H9 (cell line): ENCODE measurements around the gene SLC46A1. TPM values are rescaled to one million over a fixed set of nuclear protein-coding genes. Genes with fewer than 3 reads are reported as not detected.

Experiments used
- DNase-seq: peaks from one replicate; pipeline ENCODE4 v3.0.0-alpha.2; 2017
- H2AFZ ChIP-seq: one replicate; pipeline ENCODE4 v1.6.1; 2013; ENCODE audit warnings: mild to moderate bottlenecking, low read length, control low read depth, moderate library complexity
- H2AK5ac ChIP-seq: 2 replicates; pipeline ENCODE4 v1.6.1; 2013; ENCODE audit warnings: low read length, control low read depth, mixed read lengths; ENCODE audit not compliant: insufficient read length
- H2BK120ac ChIP-seq: one replicate; pipeline ENCODE4 v1.6.1; 2013; ENCODE audit warnings: low read depth, mild to moderate bottlenecking, low read length, control low read depth, inconsistent platforms; ENCODE audit not compliant: poor library complexity, severe bottlenecking
- H2BK12ac ChIP-seq: 2 replicates; pipeline ENCODE4 v1.6.1; 2013; ENCODE audit warnings: low read length, control low read depth, mixed read lengths, low read depth; ENCODE audit not compliant: insufficient read length
- H2BK15ac ChIP-seq: 2 replicates; pipeline ENCODE4 v1.6.1; 2013; ENCODE audit warnings: low read depth, low read length, control low read depth
- H2BK20ac ChIP-seq: one replicate; pipeline ENCODE4 v1.6.1; 2013; ENCODE audit warnings: low read depth, mild to moderate bottlenecking, low read length, control low read depth, inconsistent platforms; ENCODE audit not compliant: poor library complexity, severe bottlenecking
- H2BK5ac ChIP-seq: 2 replicates; pipeline ENCODE4 v1.6.1; 2013; ENCODE audit warnings: low read length, control low read depth, mixed read lengths; ENCODE audit not compliant: insufficient read length
- H3K14ac ChIP-seq: 2 replicates; pipeline ENCODE4 v1.6.1; 2013; ENCODE audit warnings: low read length, control low read depth; ENCODE audit not compliant: insufficient read depth
- H3K18ac ChIP-seq: 2 replicates; pipeline ENCODE4 v1.6.1; 2013; ENCODE audit warnings: low read depth, mild to moderate bottlenecking, mixed read lengths, low read length, control low read depth; ENCODE audit not compliant: insufficient read length
- H3K23ac ChIP-seq: 2 replicates; pipeline ENCODE4 v1.6.1; 2013; ENCODE audit warnings: low read length, control low read depth, mixed read lengths, low read depth; ENCODE audit not compliant: insufficient read length
- H3K23me2 ChIP-seq: 2 replicates; pipeline ENCODE4 v1.6.1; 2013; ENCODE audit warnings: low read depth, mild to moderate bottlenecking, mixed read lengths, low read length, control low read depth; ENCODE audit not compliant: insufficient read length, poor library complexity, severe bottlenecking
- H3K27ac ChIP-seq: 2 replicates; pipeline ENCODE4 v1.5.1; 2013; ENCODE audit warnings: low read length, control low read depth, mixed read lengths, low read depth; ENCODE audit not compliant: insufficient read length
- H3K27me3 ChIP-seq: 2 replicates; pipeline ENCODE4 v1.6.1; 2013; ENCODE audit warnings: low read length, control low read depth, inconsistent platforms; ENCODE audit not compliant: insufficient read depth
- H3K4ac ChIP-seq: 2 replicates; pipeline ENCODE4 v1.6.1; 2013; ENCODE audit warnings: low read depth, mild to moderate bottlenecking, control low read depth, inconsistent platforms, low read length, moderate library complexity
- H3K4me1 ChIP-seq: 2 replicates; pipeline ENCODE4 v1.6.1; 2013; ENCODE audit warnings: low read length, control low read depth, inconsistent platforms; ENCODE audit not compliant: insufficient read depth
- H3K4me2 ChIP-seq: 2 replicates; pipeline ENCODE4 v1.6.1; 2013; ENCODE audit warnings: low read length, control low read depth, mixed read lengths; ENCODE audit not compliant: insufficient read length, insufficient read depth
- H3K56ac ChIP-seq: 2 replicates; pipeline ENCODE4 v1.6.1; 2013; ENCODE audit warnings: low read depth, mild to moderate bottlenecking, mixed read lengths, low read length, control low read depth; ENCODE audit not compliant: insufficient read length
- H3K79me1 ChIP-seq: 2 replicates; pipeline ENCODE4 v1.6.1; 2013; ENCODE audit warnings: low read depth, mild to moderate bottlenecking, moderate library complexity, low read length, control low read depth, inconsistent platforms; ENCODE audit not compliant: insufficient read depth, poor library complexity, severe bottlenecking
- H3K79me2 ChIP-seq: 2 replicates; pipeline ENCODE4 v1.6.1; 2013; ENCODE audit warnings: low read length, control low read depth, inconsistent platforms; ENCODE audit not compliant: insufficient read depth
- H3K9ac ChIP-seq: 2 replicates; pipeline ENCODE4 v1.6.1; 2013; ENCODE audit warnings: low read length, control low read depth, mixed read lengths; ENCODE audit not compliant: insufficient read length; ENCODE audit errors: extremely low read depth
- H3K9me3 ChIP-seq: one replicate; pipeline ENCODE4 v1.6.1; 2013; ENCODE audit warnings: low read depth, low read length, inconsistent platforms; ENCODE audit not compliant: control insufficient read depth
- H3T11ph ChIP-seq: one replicate; pipeline ENCODE4 v1.6.1; 2013; ENCODE audit warnings: mild to moderate bottlenecking, low read length, control low read depth, inconsistent platforms
- H4K20me1 ChIP-seq: one replicate; pipeline ENCODE4 v1.6.1; 2013; ENCODE audit not compliant: control insufficient read depth, insufficient read length, insufficient read depth
- H4K5ac ChIP-seq: 2 replicates; pipeline ENCODE4 v1.6.1; 2013; ENCODE audit warnings: low read depth, mild to moderate bottlenecking, mixed read lengths, low read length, control low read depth; ENCODE audit not compliant: insufficient read length
- H4K8ac ChIP-seq: replicated peaks from 2 replicates; pipeline ENCODE4 v1.6.1; 2013; ENCODE audit warnings: low read length, control low read depth, mixed read lengths, low read depth; ENCODE audit not compliant: insufficient read length
- H4K91ac ChIP-seq: 2 replicates; pipeline ENCODE4 v1.6.1; 2013; ENCODE audit warnings: low read depth, mild to moderate bottlenecking, moderate library complexity, mixed read lengths, low read length, control low read depth; ENCODE audit not compliant: insufficient read length
- H3K27ac Mint-ChIP-seq, 3 experiments: 2 replicates in 2 of 3; 3 replicates in 1 of 3; pipeline ENCODE4 v1.8.0; 2020 to 2021; ENCODE audit warnings: mixed read lengths in 3 of 3, mild to moderate bottlenecking in 1 of 3, moderate library complexity in 1 of 3
- H3K27me3 Mint-ChIP-seq: 2 replicates; pipeline ENCODE4 v1.8.0; 2021; ENCODE audit warnings: low read depth, mild to moderate bottlenecking, moderate library complexity, mixed read lengths
- H3K36me3 Mint-ChIP-seq, 3 experiments: 2 replicates in 2 of 3; 3 replicates in 1 of 3; pipeline ENCODE4 v1.8.0; 2020 to 2021; ENCODE audit warnings: low read depth in 3 of 3, mixed read lengths in 3 of 3; ENCODE audit not compliant: insufficient read depth in 1 of 3
- H3K4me1 Mint-ChIP-seq, 2 experiments: 2 replicates each; pipeline ENCODE4 v1.8.0; 2020; ENCODE audit warnings: mixed read lengths in 2 of 2
- H3K4me3 Mint-ChIP-seq, 2 experiments: 2 replicates in 1 of 2; 3 replicates in 1 of 2; pipeline ENCODE4 v1.8.0; 2020 to 2021; ENCODE audit warnings: mild to moderate bottlenecking in 2 of 2, mixed read lengths in 2 of 2, moderate library complexity in 1 of 2
- H3K9me3 Mint-ChIP-seq, 2 experiments: 2 replicates in 1 of 2; 3 replicates in 1 of 2; pipeline ENCODE4 v1.8.0; 2020; ENCODE audit warnings: mild to moderate bottlenecking in 2 of 2, mixed read lengths in 2 of 2, moderate library complexity in 1 of 2
- WGBS: extraction: QIAGEN DNeasy Blood & Tissue Kit; methylation state at CpG from one replicate; pipeline ENCODE4 v1.1.7; 2013; ENCODE audit warnings: missing lambda C conversion rate, low lambda C conversion rate, mixed read lengths; ENCODE audit not compliant: insufficient read length; ENCODE audit errors: extremely low coverage; 5-methylcytosine and 5-hydroxymethylcytosine counted together
- total RNA-seq: library from RNA; stranded (reverse); gene quantifications from 2 replicates; pipeline ENCODE4 v1.2.1, GENCODE V29; 2021
- TF ChIP-seq, protein P1 (sequence below): fragments of 200-600 bp; sonication (generic); conservative IDR thresholded peaks from 3 replicates; pipeline ENCODE4 v1.8.0; 2021; ENCODE audit warnings: antibody characterized with exemption, mild to moderate bottlenecking

The SLC46A1 gene
- total RNA-seq, 1 experiment from 2014 or later, result 8.7 TPM

DNA sequence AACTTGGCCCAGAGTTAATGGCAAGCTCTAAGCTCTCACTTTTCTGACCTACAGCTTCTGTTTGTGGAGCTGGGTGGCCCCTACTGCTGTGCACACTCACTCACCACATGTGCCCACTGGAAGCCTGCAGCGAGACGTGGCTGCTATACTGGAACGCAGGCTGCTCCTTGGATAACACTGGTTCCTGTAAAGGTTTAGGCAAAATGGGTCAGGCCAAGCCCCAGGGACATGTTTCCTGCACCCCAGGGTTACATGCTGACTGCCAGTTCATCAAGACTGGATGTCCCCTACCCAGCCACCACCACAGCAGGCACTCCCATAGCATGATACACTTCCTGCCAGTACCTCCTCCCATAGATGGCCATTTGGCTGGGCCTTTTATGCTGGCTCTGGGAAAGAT lies 57.0 kb downstream of the SLC46A1 start:
- Histone ChIP-seq H2AK5ac (no peak overlapping the region), H2BK5ac (no peak overlapping the region)
- H3K9me3 Mint-ChIP-seq, result no peaks in the 10 kb centered on the region

More for the DNA sequence above, 57.0 kb downstream of the SLC46A1 start:
- Histone ChIP-seq H4K5ac (no peak overlapping the region), H2BK15ac (no peak overlapping the region), H3T11ph (no peak overlapping the region), H3K56ac (no peak overlapping the region), H2BK12ac (no peak overlapping the region), H3K14ac (no peak overlapping the region), H3K79me2 (no peaks in the 10 kb centered on the region), H2BK120ac (no peak overlapping the region), H3K23ac (no peak overlapping the region), H3K9ac (no peak overlapping the region), H3K27ac (no peak overlapping the region), H3K79me1 (no peaks in the 10 kb centered on the region), H3K27me3 (no peaks in the 10 kb centered on the region), H3K4me2 (no peak overlapping the region), H4K20me1 (no peaks in the 10 kb centered on the region), H3K18ac (no peak overlapping the region), H4K8ac (no peak overlapping the region), H3K9me3 (no peaks in the 10 kb centered on the region), H2BK20ac (no peak overlapping the region), H3K4ac (no peak overlapping the region), H3K23me2 (no peaks in the 10 kb centered on the region), H3K4me1 (no peaks in the 10 kb centered on the region), H2AFZ (no peak overlapping the region), H4K91ac (no peak overlapping the region)
- Mint-ChIP-seq H3K27me3 (no peaks in the 10 kb centered on the region), H3K27ac (no peak overlapping the region; a peak in 1 of 7 replicates), H3K36me3 (peaks cover 27 to 91% (median 71%) of the 10 kb centered on the region in 3 experiments; a peak in 6 of 7 replicates), H3K4me3 (no peak overlapping the region), H3K4me1 (peaks cover 16 to 17% of the 10 kb centered on the region in 2 experiments)
- TF ChIP-seq, protein P1, sequence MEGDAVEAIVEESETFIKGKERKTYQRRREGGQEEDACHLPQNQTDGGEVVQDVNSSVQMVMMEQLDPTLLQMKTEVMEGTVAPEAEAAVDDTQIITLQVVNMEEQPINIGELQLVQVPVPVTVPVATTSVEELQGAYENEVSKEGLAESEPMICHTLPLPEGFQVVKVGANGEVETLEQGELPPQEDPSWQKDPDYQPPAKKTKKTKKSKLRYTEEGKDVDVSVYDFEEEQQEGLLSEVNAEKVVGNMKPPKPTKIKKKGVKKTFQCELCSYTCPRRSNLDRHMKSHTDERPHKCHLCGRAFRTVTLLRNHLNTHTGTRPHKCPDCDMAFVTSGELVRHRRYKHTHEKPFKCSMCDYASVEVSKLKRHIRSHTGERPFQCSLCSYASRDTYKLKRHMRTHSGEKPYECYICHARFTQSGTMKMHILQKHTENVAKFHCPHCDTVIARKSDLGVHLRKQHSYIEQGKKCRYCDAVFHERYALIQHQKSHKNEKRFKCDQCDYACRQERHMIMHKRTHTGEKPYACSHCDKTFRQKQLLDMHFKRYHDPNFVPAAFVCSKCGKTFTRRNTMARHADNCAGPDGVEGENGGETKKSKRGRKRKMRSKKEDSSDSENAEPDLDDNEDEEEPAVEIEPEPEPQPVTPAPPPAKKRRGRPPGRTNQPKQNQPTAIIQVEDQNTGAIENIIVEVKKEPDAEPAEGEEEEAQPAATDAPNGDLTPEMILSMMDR, result no peak
- no peak for DNase-seq
- WGBS, result no CpG with 5 or more reads among the region's 3 CpGs
